HG03575 (cell line): Measurements from ENCODE around the gene CHST3.

Experiments
- ATAC-seq: cut with Tn5 transposase; IDR thresholded peaks from one replicate; pipeline ENCODE4 v1.9.1; 2021; ENCODE audit not compliant: unreplicated experiment, insufficient number of reproducible peaks, low FRiP score; ENCODE audit errors: extremely low read depth

CHST3 gene

DNA sequence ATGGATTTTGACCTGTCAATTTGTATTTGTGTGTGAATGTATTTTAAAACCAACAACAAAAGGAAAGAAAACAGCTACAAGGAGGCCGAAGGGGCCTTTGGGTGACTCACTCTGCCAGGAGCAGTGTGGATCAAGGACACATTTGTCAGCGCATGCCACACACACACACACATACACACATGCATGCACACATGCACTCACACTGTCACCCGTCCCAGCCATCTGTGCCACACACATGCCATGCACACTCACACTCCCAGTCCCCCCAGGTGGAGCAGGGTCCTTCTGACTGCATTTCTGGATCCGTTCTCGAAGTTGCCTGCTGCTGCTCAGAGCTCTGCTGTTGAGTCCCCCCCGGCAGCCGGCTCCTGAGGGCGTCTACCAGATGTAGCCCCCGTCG, 98.2 kb downstream of the CHST3 start:
- ATAC-seq: no peak
